ENCODE measurements around the gene DISC1. TPM values are rescaled to one million over a fixed set of nuclear protein-coding genes. Genes with fewer than 3 reads are reported as not detected.

Gene DISC1
- total and polyA plus RNA-seq, 12 donors: 1.0 to 21.0 (median 9.7) TPM

- Histone ChIP-seq H3K27me3 (no peaks in the 10 kb centered on the region), H3K4me3 (no peak overlapping the region), H3K27ac (no peak overlapping the region), H3K9me3 (replicated peaks in 1 of 3) (no peaks in the 10 kb centered on the region), H3K36me3 (replicated peaks in 1 of 2) (no peaks in the 10 kb centered on the region), H3K4me1 (replicated peaks in 1 of 2) (peaks cover 9 to 17% of the 10 kb centered on the region in 2 donors)
- no peak for DNase-seq
- intact Hi-C loops (cut with DNase I): no loop called here
- TF ChIP-seq POLR2A (IDR thresholded peaks at IDR 0.05): no peak
These were observed 74.7 kb downstream of the DISC1 start for GRCh38 chr1:231701306-231701705.

- Histone ChIP-seq H3K9me3 (replicated peaks in 1 of 3) (no peaks in the 10 kb centered on the region), H3K27me3 (no peaks in the 10 kb centered on the region), H3K36me3 (replicated peaks in 1 of 2) (no peaks in the 10 kb centered on the region), H3K4me3 (no peak overlapping the region), H3K4me1 (replicated peaks in 1 of 2) (peaks cover 9 to 15% of the 10 kb centered on the region in 2 donors), H3K27ac (no peak overlapping the region)
- intact Hi-C loops (cut with DNase I): no loop called here
- 89 to 95% (median 90%) methylated on average over 1 of the region's 1 CpG for WGBS, 4 donors
- no peak for TF ChIP-seq CTCF (IDR thresholded peaks at IDR 0.05)
- no peak for TF ChIP-seq POLR2A (IDR thresholded peaks at IDR 0.05)
- no peak for DNase-seq
These were observed 75.7 kb downstream of the DISC1 start for GRCh38 chr1:231702331-231702730.

DNA sequence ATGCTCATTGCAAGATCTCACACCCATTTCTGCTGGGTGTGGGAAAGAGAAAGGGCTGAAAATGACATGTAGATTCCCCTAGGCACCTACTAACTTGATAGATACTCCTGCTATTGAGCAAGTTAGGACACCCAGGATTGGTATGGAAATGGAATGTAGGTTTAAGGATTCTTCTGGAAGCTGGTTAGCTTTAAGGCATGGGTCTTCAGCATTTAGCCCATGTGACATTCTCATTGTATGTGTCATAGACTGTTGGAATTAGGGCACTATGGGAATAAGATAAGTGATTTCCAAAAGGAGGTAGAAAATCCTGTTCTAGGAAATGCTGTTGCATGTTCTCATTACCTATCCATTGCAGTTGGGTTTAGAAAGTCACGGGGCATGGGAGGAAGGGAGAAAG, 76.2 kb downstream of the DISC1 start:
- Histone ChIP-seq H3K36me3 (replicated peaks in 1 of 2) (no peaks in the 10 kb centered on the region), H3K9me3 (replicated peaks in 1 of 3) (no peaks in the 10 kb centered on the region), H3K4me1 (replicated peaks in 1 of 2) (peaks cover 9 to 15% of the 10 kb centered on the region in 2 donors), H3K27ac (no peak overlapping the region), H3K27me3 (no peaks in the 10 kb centered on the region), H3K4me3 (no peak overlapping the region)
- no peak for DNase-seq
- WGBS, 4 donors: 86 to 100% (median 93%) methylated on average over 1 of the region's 1 CpG
- intact Hi-C loops (cut with DNase I): no loop called here
- TF ChIP-seq POLR2A (IDR thresholded peaks at IDR 0.05) (no peak), CTCF (IDR thresholded peaks at IDR 0.05) (no peak)

DNA sequence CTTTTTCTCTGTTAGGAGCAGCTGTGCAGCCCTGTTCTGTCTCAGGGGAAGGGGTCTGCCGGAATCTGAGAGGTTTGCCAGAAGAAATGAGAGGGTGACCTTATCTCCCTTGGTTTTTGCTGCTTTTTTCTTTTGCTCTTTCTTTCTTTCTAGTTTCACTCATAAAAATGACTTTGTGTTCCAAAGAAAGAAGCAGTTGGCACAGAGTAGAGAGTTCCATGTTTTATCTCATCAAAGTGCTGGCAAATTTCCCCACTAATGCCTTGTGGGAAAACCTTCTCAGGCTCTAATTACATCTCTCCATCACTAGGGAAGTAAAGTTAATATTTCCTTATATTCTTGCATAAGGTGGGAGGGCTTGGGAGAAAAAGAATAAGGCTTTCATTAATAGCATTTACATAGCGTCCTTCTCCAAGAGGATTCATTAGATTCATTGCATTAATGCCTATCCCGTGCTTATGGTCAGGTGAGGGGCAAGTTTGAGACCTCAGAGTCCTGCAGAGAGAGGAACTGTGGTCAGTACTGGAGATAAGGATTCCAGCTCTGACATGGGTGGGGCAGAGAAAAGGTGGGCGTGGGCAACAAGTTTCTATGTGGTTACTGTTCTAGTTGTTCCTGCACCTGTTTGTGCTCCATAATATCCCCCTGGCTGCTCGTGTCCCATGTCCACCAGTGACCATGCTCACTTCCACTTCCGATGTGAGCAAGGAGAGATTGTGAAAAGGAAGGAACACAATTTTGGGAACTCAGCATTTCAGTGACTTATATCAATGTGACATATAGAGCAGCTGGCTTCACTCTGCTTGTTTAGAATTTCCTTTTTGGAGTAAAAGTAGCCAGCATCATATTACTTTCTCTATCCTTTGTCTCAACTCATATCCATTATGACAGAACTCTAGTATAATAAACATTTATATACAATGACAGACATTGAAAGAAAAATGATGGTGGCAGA, 79.5 kb downstream of the DISC1 start:
- 65 to 74% (median 68%) methylated on average over 6 of the region's 6 CpGs for WGBS, 4 donors
- no peak overlapping the region for H3K27ac ChIP-seq
- H3K9me3 ChIP-seq (replicated peaks in 1 of 3): no peaks in the 10 kb centered on the region
- no peaks in the 10 kb centered on the region for H3K27me3 ChIP-seq
- intact Hi-C loops (cut with DNase I): no loop called here
- no peak for TF ChIP-seq POLR2A (IDR thresholded peaks at IDR 0.05)
- no peak for TF ChIP-seq CTCF (IDR thresholded peaks at IDR 0.05)
- H3K36me3 ChIP-seq (replicated peaks in 1 of 2): no peaks in the 10 kb centered on the region
- peaks cover 8 to 9% of the 10 kb centered on the region in 2 donors for H3K4me1 ChIP-seq (replicated peaks in 1 of 2)
- DNase-seq: peak in 1 of 7 donors; percentile 37
- H3K4me3 ChIP-seq: no peak overlapping the region
